OCI-LY3 (cell line): Measurements from ENCODE around the gene MMEL1.
"Not testable (repeated sequence)": the region's sequence is repeated elsewhere in the genome, so short reads cannot be mapped to it uniquely, and the experiment has no call there.

Experiments
- H2AFZ ChIP-seq: fragments of 200-600, 300-600 bp; shearing (Covaris generic); 2 replicates; pipeline ENCODE4 v1.6.0; 2014; ENCODE audit warnings: antibody characterized with exemption, low read depth, low read length
- H3K27ac ChIP-seq: fragments of 200-600, 300-600 bp; sonication (generic); 2 replicates; pipeline ENCODE4 v1.5.1; 2014; ENCODE audit warnings: mild to moderate bottlenecking, low read length, moderate library complexity, mixed read lengths
- H3K27me3 ChIP-seq: fragments of 200-600, 300-600 bp; sonication (generic); 2 replicates; pipeline ENCODE4 v1.6.1; 2014; ENCODE audit warnings: low read depth, low read length, mixed read lengths
- H3K36me3 ChIP-seq: fragments of 200-600, 300-600 bp; sonication (generic); replicated peaks from 2 replicates; pipeline ENCODE3; 2014; ENCODE audit warnings: low read depth, low read length, mixed read lengths
- H3K4me1 ChIP-seq: fragments of 300-600, 200-600 bp; sonication (generic); 2 replicates; pipeline ENCODE4 v1.6.1; 2014; ENCODE audit warnings: low read length, mixed read lengths
- H3K4me2 ChIP-seq: fragments of 200-600, 300-600 bp; sonication (generic); 2 replicates; pipeline ENCODE4 v1.6.1; 2014; ENCODE audit warnings: low read length, mixed read lengths
- H3K4me3 ChIP-seq: fragments of 300-600, 200-600 bp; sonication (generic); 2 replicates; pipeline ENCODE4 v1.5.1; 2014; ENCODE audit warnings: antibody characterized with exemption, mild to moderate bottlenecking, low read length, moderate library complexity
- H3K79me2 ChIP-seq: fragments of 300-600, 200-600 bp; shearing (Covaris generic); 2 replicates; pipeline ENCODE4 v1.6.1; 2014; ENCODE audit warnings: mild to moderate bottlenecking, low read length, mixed read lengths
- H3K9ac ChIP-seq: fragments of 300-600, 200-600 bp; shearing (Covaris generic); 2 replicates; pipeline ENCODE4 v1.6.0; 2014; ENCODE audit warnings: mild to moderate bottlenecking, low read length, moderate library complexity
- H3K9me3 ChIP-seq: fragments of 200-600, 300-600 bp; shearing (Covaris generic); 2 replicates; pipeline ENCODE4 v1.6.1; 2014; ENCODE audit warnings: low read length, mixed read lengths; ENCODE audit not compliant: insufficient read depth
- H4K20me1 ChIP-seq: fragments of 200-600, 300-600 bp; sonication (generic); 2 replicates; pipeline ENCODE4 v1.6.1; 2016; ENCODE audit warnings: low read length, mixed read lengths; ENCODE audit not compliant: insufficient read depth
- EZH2phosphoT487 ChIP-seq: fragments of 200-600 bp; shearing (Covaris generic); IDR thresholded peaks from 2 replicates; pipeline ENCODE4 v1.6.1; 2018; ENCODE audit warnings: antibody characterized with exemption, mixed run types, low read depth
- TF ChIP-seq, protein P1 (sequence below): fragments of 200-600, 300-600 bp; sonication (generic); IDR thresholded peaks from 2 replicates; pipeline ENCODE4 v1.5.1; 2014; ENCODE audit warnings: antibody characterized with exemption, low read length, low read depth

Gene MMEL1

DNA sequence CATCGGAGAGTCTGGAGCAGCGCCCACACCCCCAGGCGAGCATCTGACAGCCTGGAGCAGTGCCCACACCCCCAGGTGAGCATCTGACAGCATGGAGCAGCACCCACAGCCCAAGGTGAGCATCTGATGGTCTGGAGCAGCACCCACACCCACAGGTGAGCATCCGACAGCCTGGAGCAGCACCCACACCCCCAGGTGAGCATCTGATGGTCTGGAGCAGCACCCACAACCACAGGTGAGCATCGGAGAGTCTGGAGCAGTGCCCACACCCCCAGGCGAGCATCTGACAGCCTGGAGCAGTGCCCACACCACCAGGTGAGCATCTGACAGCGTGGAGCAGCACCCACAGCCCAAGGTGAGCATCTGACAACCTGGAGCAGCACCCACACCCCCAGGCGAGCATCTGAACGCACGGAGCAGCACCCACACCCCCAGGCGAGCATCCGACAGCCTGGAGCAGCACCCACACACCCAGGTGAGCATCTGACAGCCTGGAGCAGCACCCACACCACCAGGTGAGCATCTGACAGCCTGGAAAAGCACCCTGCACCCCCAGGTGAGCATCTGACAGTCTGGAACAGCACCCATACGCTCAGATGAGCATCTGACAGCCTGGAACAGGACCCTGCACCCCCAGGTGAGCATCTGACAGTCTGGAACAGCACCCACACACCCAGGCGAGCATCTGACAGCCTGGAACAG is 21.1 kb upstream of the MMEL1 start:
- not testable (repeated sequence) for H3K36me3 ChIP-seq, H3K4me1 ChIP-seq, H3K27me3 ChIP-seq, H3K27ac ChIP-seq, H3K9me3 ChIP-seq, H3K79me2 ChIP-seq, H3K4me2 ChIP-seq, H3K9ac ChIP-seq, H2AFZ ChIP-seq, H3K4me3 ChIP-seq, H4K20me1 ChIP-seq

DNA sequence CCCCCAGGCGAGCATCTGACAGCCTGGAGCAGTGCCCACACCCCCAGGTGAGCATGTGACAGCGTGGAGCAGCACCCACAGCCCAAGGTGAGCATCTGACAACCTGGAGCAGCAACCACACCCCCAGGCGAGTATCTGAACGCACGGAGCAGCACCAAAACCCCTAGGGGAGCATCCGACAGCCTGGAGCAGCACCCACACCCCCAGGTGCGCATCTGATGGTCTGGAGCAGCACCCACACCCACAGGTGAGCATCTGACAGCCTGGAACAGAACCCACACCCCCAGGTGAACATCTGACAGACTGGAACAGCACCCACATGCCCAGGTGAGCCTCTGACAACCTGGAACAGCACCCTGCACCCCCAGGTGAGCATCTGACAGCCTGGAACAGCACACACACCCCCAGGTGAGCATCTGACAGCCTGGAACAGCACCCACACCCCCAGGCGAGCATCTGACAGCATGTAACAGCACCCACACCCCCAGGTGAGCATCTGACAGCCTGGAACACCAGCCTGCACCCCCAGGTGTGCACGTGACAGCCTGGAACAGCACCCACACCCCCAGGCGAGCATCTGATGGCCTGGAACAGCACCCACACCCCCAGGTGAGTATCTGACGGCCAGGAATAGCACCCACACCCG is 20.2 kb upstream of the MMEL1 start:
- H2AFZ ChIP-seq, H3K4me2 ChIP-seq, H3K4me3 ChIP-seq, H3K9ac ChIP-seq, H3K9me3 ChIP-seq, H3K27me3 ChIP-seq, H4K20me1 ChIP-seq, H3K4me1 ChIP-seq, H3K36me3 ChIP-seq, H3K79me2 ChIP-seq, H3K27ac ChIP-seq: not testable (repeated sequence)

DNA sequence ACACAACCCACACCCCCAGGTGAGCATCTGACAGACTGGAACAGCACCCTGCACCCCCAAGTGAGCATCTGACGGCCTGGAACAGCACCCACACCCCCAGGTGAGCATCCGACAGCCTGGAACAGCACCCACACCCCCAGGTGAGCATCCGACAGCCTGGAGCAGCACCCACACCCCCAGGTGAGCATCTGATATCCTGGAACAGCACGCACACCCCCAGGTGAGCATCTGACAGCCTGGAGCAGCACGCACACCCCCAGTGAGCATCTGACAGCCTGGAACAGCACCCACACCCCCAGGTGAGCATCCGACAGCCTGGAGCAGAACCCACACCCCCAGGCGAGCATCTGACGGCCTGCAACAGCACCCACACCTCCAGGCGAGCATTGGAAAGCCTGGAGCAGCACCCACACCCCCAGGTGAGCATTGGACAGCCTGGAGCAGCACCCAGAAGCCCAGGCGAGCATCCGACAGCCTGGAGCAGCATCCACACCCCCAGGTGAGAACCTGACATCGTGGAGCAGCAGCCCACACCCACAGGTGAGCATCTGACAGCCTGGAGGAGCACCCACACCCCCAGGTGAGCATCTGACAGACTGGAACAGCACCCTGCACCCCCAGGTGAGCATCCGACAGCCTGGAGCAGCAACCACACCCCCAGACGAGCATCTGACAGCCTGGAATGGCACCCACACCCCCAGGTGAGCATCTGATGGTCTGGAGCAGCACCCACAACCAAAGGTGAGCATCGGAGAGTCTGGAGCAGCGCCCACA is 19.5 kb upstream of the MMEL1 start:
- H3K9me3 ChIP-seq = not testable (repeated sequence)

DNA sequence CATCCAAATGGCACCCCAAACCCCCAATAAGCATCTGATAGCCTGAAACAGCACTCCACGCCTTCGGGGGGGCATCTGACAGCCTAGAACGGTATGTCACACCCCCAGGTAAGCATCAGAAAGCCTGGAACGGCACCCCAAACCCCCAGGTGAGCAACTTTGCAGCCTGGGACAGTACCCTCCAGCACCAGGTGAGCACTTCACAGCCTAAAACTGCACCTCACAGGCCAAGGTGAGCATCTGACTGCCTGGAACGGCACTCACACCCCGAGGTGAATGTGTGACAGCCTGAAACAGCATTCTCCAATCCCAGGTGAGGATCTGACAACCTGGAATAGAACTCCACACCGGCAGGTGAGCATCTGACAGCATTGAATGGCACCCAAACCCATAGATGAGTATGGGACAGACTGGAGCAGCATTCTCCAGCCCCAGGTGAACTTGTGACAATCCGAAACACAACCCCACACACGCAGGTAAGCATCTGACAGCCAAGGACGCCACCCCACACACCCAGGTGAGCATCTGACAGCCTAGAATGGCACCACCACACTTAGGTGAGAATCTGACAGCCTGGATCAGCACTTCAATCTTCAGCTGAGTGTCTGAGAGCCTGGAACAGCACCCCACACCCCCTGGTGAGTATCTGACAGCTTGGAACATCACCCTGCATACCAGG is 18.3 kb upstream of the MMEL1 start:
- Histone ChIP-seq H3K27me3 (no peaks in the 10 kb centered on the region), H3K9me3 (peaks cover 6% of the 10 kb centered on the region), H3K79me2 (no peaks in the 10 kb centered on the region), H3K4me1 (no peaks in the 10 kb centered on the region), H4K20me1 (no peaks in the 10 kb centered on the region), H3K9ac (no peak overlapping the region), H3K4me3 (no peak overlapping the region), H3K27ac (no peak overlapping the region), H3K36me3 (no peaks in the 10 kb centered on the region), H2AFZ (no peak overlapping the region), H3K4me2 (no peak overlapping the region)
- no peak for TF ChIP-seq EZH2phosphoT487
- TF ChIP-seq, protein P1, sequence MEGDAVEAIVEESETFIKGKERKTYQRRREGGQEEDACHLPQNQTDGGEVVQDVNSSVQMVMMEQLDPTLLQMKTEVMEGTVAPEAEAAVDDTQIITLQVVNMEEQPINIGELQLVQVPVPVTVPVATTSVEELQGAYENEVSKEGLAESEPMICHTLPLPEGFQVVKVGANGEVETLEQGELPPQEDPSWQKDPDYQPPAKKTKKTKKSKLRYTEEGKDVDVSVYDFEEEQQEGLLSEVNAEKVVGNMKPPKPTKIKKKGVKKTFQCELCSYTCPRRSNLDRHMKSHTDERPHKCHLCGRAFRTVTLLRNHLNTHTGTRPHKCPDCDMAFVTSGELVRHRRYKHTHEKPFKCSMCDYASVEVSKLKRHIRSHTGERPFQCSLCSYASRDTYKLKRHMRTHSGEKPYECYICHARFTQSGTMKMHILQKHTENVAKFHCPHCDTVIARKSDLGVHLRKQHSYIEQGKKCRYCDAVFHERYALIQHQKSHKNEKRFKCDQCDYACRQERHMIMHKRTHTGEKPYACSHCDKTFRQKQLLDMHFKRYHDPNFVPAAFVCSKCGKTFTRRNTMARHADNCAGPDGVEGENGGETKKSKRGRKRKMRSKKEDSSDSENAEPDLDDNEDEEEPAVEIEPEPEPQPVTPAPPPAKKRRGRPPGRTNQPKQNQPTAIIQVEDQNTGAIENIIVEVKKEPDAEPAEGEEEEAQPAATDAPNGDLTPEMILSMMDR = no peak

More for the DNA sequence above, 19.5 kb upstream of the MMEL1 start:
- H3K79me2 ChIP-seq, H3K4me3 ChIP-seq, H3K4me1 ChIP-seq, H3K27me3 ChIP-seq, H2AFZ ChIP-seq, H3K36me3 ChIP-seq, H3K4me2 ChIP-seq, H4K20me1 ChIP-seq, H3K9ac ChIP-seq, H3K27ac ChIP-seq: not testable (repeated sequence)

DNA sequence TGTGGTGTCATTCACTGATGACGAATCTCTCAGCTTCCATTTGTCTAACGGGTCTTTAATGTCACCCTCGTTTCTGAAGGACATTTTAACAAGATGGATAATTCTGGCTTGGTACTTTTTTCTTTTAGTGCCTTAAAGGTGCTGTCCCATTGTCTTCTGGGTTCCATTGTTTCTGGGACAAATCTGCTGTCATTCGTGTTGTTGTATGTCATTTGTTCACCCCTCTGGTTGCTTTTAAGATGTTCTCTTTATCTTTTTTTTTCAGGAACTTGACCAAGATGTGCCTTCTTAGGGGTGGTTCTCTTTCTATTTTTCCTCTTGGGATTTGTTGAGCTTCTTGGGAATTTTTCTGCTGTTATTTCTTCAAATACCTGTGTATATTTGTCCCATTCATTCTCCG is 14.0 kb upstream of the MMEL1 start:
- Histone ChIP-seq H2AFZ (no peak overlapping the region), H3K4me1 (peaks cover 3% of the 10 kb centered on the region; the same call in 1 of the 2 replicates), H3K36me3 (no peaks in the 10 kb centered on the region), H3K4me3 (no peak overlapping the region), H3K9ac (no peak overlapping the region), H3K9me3 (peaks cover 6% of the 10 kb centered on the region), H3K27ac (no peak overlapping the region), H3K27me3 (no peaks in the 10 kb centered on the region), H3K79me2 (peaks cover 9% of the 10 kb centered on the region), H3K4me2 (no peak overlapping the region), H4K20me1 (no peaks in the 10 kb centered on the region)
- TF ChIP-seq, protein P1 = no peak
- no peak for TF ChIP-seq EZH2phosphoT487
